ENCODE measurements around the gene RICTOR.

The RICTOR gene

GRCh38 chr5:38929838-38930237 lies 144.4 kb downstream of the RICTOR start:
- DNase-seq: no peak

GRCh38 chr5:38927470-38927869 lies 146.7 kb downstream of the RICTOR start:
- DNase-seq: no peak

GRCh38 chr5:38926121-38926520 lies 148.1 kb downstream of the RICTOR start:
- DNase-seq: no peak

- DNase-seq: no peak
These were observed 148.9 kb downstream of the RICTOR start for GRCh38 chr5:38925154-38925925.

- no peak for DNase-seq
These were observed 150.3 kb downstream of the RICTOR start for GRCh38 chr5:38923661-38924451.

- DNase-seq: peak; percentile 3
These were observed 152.0 kb downstream of the RICTOR start for GRCh38 chr5:38922199-38922598.

GRCh38 chr5:38921174-38921573 lies 153.0 kb downstream of the RICTOR start:
- no peak for DNase-seq

- DNase-seq: no peak
These were observed 157.4 kb downstream of the RICTOR start for GRCh38 chr5:38916802-38917201.

GRCh38 chr5:38913714-38914113 lies 160.5 kb downstream of the RICTOR start:
- DNase-seq: no peak

- no peak for DNase-seq
These were observed 162.3 kb downstream of the RICTOR start for GRCh38 chr5:38911933-38912332.

- DNase-seq: no peak
These were observed 167.7 kb downstream of the RICTOR start for GRCh38 chr5:38906503-38906902.

- DNase-seq: no peak
These were observed 168.7 kb downstream of the RICTOR start for GRCh38 chr5:38905516-38905915.

- DNase-seq: no peak
These were observed 174.3 kb downstream of the RICTOR start for GRCh38 chr5:38899936-38900335.

- DNase-seq: no peak
These were observed 177.4 kb downstream of the RICTOR start for GRCh38 chr5:38896760-38897159.

GRCh38 chr5:38892363-38892762 lies 181.8 kb downstream of the RICTOR start:
- DNase-seq: no peak

GRCh38 chr5:38891563-38891962 lies 182.6 kb downstream of the RICTOR start:
- no peak for DNase-seq

GRCh38 chr5:38889424-38889823 lies 184.8 kb downstream of the RICTOR start:
- DNase-seq: no peak

GRCh38 chr5:38888041-38888440 lies 186.2 kb downstream of the RICTOR start:
- no peak for DNase-seq
